Activated T-helper 17 cell treated with anti-CD3 and anti-CD28 coated beads, Interleukin-2, amount 50 U/mL, for 72 hours (primary cell): Measurements from ENCODE around the gene PLS1. TPM values are rescaled to one million over a fixed set of nuclear protein-coding genes. Genes with fewer than 3 reads are reported as not detected.
"Not testable (repeated sequence)": the region's sequence is repeated elsewhere in the genome, so short reads cannot be mapped to it uniquely, and the experiment has no call there.

Experiments
- ATAC-seq: fragments of 150-1000 bp; cut with Tn5 transposase; replicated peaks from 2 replicates; pipeline ENCODE4 v1.10.0; 2021; ENCODE audit warnings: mild to moderate bottlenecking, moderate library complexity
- H3K27ac Mint-ChIP-seq: one replicate; pipeline ENCODE4 v1.8.0; 2022; ENCODE audit warnings: mixed read lengths
- H3K27me3 Mint-ChIP-seq: one replicate; pipeline ENCODE4 v1.8.0; 2022; ENCODE audit warnings: mixed read lengths
- H3K36me3 Mint-ChIP-seq: one replicate; pipeline ENCODE4 v1.8.0; 2022; ENCODE audit warnings: low read depth, mild to moderate bottlenecking, mixed read lengths
- H3K4me1 Mint-ChIP-seq: one replicate; pipeline ENCODE4 v1.8.0; 2022; ENCODE audit warnings: mixed read lengths
- H3K4me3 Mint-ChIP-seq: one replicate; pipeline ENCODE4 v1.8.0; 2022; ENCODE audit warnings: mild to moderate bottlenecking, mixed read lengths
- H3K9me3 Mint-ChIP-seq: one replicate; pipeline ENCODE4 v1.8.0; 2022; ENCODE audit warnings: mixed read lengths
- total RNA-seq, 2 donors: library from RNA; stranded (reverse); gene quantifications; one replicate each; pipeline ENCODE4 v1.2.3, GENCODE V29; 2022

Gene PLS1, protein sequence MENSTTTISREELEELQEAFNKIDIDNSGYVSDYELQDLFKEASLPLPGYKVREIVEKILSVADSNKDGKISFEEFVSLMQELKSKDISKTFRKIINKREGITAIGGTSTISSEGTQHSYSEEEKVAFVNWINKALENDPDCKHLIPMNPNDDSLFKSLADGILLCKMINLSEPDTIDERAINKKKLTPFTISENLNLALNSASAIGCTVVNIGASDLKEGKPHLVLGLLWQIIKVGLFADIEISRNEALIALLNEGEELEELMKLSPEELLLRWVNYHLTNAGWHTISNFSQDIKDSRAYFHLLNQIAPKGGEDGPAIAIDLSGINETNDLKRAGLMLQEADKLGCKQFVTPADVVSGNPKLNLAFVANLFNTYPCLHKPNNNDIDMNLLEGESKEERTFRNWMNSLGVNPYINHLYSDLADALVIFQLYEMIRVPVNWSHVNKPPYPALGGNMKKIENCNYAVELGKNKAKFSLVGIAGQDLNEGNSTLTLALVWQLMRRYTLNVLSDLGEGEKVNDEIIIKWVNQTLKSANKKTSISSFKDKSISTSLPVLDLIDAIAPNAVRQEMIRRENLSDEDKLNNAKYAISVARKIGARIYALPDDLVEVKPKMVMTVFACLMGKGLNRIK
- 1 to 10 TPM; 1.5 to 5.4 TPM for total RNA-seq

DNA sequence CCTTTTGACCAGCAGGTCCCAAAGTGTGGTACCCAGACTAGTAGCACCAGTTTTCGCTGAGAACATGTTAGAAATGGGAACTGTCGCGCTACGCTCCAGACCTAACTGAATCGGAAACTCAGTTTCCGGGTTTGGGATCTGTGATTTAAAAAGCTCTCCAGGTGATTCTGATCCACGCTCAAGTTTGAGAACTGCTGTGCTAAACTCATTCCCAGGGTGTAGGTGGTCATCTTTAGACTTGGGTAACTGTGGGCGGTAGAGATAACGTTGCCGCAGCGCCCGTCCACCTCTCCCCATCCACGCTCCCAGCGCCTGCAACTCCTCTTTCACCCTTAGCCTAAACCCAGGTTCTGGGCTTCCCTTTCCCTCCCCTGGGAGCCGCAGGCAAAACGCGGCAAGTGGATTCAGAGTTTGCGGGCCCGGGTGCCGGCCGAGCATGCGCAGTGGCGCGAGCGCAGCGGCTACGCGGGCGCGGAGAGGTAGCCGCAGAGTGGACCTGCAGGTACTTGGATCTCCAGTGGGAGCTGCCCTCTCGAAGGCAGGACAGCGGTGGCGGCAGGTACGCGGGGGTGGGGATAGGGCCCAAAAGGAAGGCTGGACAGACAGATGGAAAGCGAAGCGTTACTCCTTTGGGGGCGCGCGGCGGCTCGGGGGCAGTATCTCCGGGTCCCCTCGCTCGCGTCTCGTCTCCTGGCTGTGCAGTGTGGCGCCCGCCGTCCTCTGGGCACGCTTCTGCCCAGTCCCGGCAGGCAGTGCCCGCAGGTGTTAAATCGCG, at the start of gene PLS1:
Gene PLS1, plus strand, starts transcription at position 443 of the 775 bp plus-strand sequence. CDS start 67,845 bp downstream, outside the sequence.
- Mint-ChIP-seq H3K27ac (peak within 1 kb of the TSS; percentile 49), H3K4me1 (no peaks in the 10 kb centered on the region), H3K4me3 (peak within 1 kb of the TSS; percentile 91), H3K36me3 (no peaks in the 10 kb centered on the region), H3K27me3 (no peaks in the 10 kb centered on the region), H3K9me3 (no peaks in the 10 kb centered on the region)
- peak; percentile 91 for ATAC-seq

DNA sequence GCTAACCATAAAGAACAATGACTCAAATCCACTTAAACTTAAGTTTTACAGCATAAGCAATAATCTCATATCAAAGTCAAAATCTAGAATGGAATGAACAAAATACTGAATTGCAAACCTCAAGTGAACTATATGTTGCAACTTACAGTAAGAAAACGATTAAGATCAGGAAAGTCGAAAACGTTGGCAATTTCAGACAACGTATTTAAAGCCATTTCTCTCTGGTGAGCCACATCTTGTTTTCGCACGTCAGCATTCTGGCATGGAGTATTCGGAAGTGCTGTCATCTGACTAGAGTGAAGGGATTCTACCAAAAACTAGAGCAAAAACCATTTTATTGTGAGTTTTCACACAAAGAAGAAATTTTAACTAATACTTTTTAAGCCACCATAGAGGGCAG, 46.2 kb upstream of the PLS1 start:
- H3K4me3 Mint-ChIP-seq, result no peak overlapping the region
- no peak overlapping the region for H3K27ac Mint-ChIP-seq
- no peak for ATAC-seq
- no peaks in the 10 kb centered on the region for H3K4me1 Mint-ChIP-seq
- no peaks in the 10 kb centered on the region for H3K36me3 Mint-ChIP-seq
- H3K9me3 Mint-ChIP-seq, result no peaks in the 10 kb centered on the region
- H3K27me3 Mint-ChIP-seq, result no peaks in the 10 kb centered on the region

DNA sequence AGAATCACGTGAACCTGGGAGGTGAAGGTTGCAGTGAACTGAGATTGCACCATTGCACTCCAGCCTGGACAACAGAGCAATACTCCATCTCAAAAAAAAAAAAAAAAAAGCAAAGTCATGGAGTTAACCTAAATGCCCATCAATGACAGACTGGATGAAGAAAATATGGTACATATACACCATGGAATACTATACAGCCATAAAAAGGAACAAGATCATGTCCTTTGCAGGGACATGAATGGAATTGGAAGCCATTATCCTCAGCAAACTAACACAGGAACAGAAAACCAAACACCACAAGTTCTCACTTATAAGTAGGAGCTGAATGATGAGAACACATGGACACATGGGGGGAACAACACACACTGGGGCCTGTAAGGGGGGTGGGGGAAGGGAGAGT, 43.6 kb upstream of the PLS1 start:
- H3K4me1 Mint-ChIP-seq, ATAC-seq, H3K27ac Mint-ChIP-seq, H3K36me3 Mint-ChIP-seq, H3K27me3 Mint-ChIP-seq, H3K4me3 Mint-ChIP-seq, H3K9me3 Mint-ChIP-seq: not testable (repeated sequence)

DNA sequence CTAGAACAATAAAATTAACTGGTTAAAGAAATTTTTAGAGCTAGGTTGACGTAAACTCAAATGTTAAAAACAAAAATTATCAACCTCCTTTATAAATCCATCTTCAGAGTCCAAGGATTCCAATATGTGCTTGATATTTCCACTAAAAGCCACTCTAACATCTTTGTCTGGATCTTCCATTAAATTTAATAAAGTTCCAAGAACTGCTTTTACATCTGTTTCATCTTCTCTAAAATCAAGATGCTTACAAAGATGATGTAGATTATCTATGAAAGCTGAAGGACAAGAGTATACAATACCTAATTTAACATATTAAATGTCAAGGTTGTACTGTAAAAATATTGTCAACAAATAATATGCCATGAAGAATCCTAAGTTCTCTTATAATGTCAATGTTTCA, 42.5 kb upstream of the PLS1 start:
- Mint-ChIP-seq H3K9me3 (no peaks in the 10 kb centered on the region), H3K36me3 (peaks cover under 1% of the 10 kb centered on the region), H3K4me1 (no peaks in the 10 kb centered on the region), H3K27ac (no peak overlapping the region), H3K27me3 (no peaks in the 10 kb centered on the region), H3K4me3 (no peak overlapping the region)
- no peak for ATAC-seq

DNA sequence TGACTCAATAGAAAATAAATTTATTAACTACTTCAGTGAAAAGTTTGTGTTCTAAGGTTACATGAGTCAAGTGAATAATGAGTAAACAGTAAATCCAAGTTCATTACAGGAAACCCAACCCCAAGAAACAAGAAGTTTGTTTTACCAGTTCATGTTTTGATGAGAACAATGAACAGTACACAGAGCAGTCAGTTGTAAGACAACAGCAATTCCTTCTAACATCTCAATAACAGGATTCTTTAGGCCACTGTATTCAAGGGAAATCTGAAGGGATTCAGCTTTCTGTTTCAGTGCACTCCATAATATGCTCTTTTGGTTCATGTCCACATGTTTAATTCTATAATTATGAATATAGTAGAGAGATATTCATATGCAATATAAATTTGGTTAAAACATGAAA, 36.1 kb upstream of the PLS1 start:
- H3K4me1 Mint-ChIP-seq, result no peaks in the 10 kb centered on the region
- H3K9me3 Mint-ChIP-seq, result no peaks in the 10 kb centered on the region
- no peak for ATAC-seq
- no peak overlapping the region for H3K27ac Mint-ChIP-seq
- no peak overlapping the region for H3K4me3 Mint-ChIP-seq
- H3K36me3 Mint-ChIP-seq, result peaks cover 63% of the 10 kb centered on the region
- no peaks in the 10 kb centered on the region for H3K27me3 Mint-ChIP-seq

DNA sequence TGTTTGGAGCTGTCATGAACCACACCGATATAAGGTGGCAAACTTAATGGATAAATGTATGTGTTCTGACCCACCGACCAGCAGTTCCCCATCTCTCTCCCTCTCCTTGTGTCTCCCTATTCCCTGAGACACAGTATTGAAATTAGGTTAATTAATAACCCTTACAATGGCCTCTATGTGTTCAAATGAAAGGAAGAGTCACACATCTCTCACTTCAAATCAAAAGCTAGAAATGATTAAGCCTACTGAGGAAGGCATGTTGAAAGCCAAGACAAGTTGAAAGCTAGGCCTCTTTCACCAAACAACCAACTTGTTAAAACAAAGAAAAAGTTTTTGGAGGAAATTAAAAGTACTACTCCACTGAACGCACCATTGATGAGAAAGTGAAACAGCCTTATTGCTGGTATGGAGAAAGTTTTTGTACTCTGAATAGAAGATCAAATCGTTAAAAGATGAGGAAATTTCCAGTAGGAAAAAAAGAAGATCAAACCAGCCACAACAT, 32.6 kb upstream of the PLS1 start:
- H3K9me3 Mint-ChIP-seq, result no peaks in the 10 kb centered on the region
- H3K36me3 Mint-ChIP-seq, result peaks cover 86% of the 10 kb centered on the region
- no peaks in the 10 kb centered on the region for H3K4me1 Mint-ChIP-seq
- H3K27ac Mint-ChIP-seq, result peak overlapping the region; percentile 43
- ATAC-seq, result peak; percentile 16
- no peaks in the 10 kb centered on the region for H3K27me3 Mint-ChIP-seq
- H3K4me3 Mint-ChIP-seq, result no peak overlapping the region

DNA sequence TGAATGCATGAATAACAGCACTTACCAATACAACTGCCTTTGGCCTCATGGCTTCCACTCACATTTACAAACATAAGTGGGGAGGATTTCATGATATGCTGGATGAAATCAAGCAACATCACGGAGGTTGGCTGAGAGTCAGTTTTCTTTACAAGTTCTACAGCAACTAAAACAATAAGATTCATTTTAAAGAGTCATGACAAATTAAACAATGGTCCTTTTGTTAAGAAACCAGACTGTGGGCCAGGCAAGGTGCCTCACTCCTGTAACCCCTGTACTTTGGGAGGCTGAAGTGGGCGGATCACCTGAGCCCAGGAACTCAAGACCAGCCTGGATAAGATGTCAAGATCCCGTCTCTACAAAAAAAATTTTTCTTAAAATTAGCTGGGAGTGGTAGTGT, 30.1 kb upstream of the PLS1 start:
- Mint-ChIP-seq H3K27ac (no peak overlapping the region), H3K4me3 (no peak overlapping the region), H3K9me3 (no peaks in the 10 kb centered on the region), H3K36me3 (peaks cover 69% of the 10 kb centered on the region), H3K4me1 (peaks cover 4% of the 10 kb centered on the region), H3K27me3 (no peaks in the 10 kb centered on the region)
- ATAC-seq, result no peak

DNA sequence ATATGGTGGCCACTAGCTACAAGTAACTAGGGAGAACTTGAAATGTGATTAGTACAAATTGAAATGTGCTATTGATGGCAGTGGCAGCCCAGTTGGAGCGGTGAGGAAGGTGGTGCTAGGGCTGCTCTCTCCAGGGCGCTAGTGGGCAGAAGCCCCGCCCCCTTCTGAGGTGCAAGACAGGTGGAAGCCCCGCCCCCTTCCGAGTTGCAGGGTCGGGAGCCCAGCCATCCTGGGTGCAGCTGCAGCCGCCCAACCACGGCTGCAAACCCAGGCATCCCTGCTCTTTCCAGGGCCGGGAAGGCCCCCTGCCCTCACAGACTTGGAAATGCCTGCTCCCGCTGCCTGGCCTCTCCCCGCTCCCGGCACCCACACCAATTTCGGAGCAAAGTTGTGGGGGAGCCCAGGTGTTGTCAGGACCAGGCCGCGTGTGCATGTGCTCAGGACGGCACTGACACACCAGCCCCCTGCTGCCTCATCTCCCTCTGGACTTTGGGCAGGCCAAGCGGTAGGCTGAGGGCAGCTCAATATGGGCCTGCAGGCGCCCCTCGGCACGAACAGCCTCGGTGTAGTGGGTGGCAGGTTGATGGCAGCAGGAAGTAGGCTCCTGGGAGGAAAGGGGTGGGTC, 27.7 kb upstream of the PLS1 start:
- Mint-ChIP-seq H3K4me1 (peaks cover 4% of the 10 kb centered on the region), H3K27me3 (no peaks in the 10 kb centered on the region), H3K9me3 (no peaks in the 10 kb centered on the region), H3K4me3 (no peak overlapping the region), H3K27ac (no peak overlapping the region), H3K36me3 (peaks cover 46% of the 10 kb centered on the region)
- ATAC-seq, result no peak

DNA sequence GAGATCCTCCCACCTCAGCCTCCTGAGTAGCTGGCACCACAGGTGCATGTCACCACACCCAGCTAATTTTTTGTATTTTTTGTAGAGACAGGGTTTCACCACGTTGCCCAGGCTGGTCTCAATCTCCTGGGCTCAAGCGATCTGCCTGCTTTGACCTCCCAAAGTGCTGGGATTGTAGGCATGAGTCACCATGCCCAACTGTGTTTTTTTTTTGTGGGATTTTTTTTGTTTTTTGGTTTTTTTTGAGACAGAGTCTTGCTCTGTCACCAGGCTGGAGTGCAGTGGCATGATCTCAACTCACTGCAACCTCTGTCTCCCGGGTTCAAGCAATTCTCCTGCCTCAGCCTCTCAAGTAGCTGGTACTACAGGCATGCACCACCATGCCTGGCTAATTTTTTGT, 26.8 kb upstream of the PLS1 start:
- not testable (repeated sequence) for H3K27me3 Mint-ChIP-seq, ATAC-seq, H3K27ac Mint-ChIP-seq, H3K4me3 Mint-ChIP-seq, H3K9me3 Mint-ChIP-seq, H3K4me1 Mint-ChIP-seq
- peaks cover 42% of the 10 kb centered on the region for H3K36me3 Mint-ChIP-seq

DNA sequence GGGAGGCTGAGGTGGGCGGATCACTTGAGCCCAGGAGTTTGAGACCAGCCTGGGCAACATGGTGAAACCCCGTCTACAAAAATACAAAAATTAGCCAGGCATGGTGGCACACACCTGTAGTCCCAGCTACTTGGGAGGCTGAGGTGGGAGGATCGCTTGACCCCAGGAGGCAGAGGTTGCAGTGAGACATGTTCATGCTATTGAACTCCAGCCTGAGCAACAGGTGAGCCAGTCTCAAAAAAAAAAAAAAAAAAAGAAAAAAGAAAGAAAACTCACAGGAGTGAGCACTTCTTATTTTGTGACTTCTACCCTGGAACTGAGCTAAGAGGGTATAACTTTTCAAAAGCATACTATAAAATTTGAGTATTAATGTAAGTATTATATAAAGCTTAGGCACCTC, 22.0 kb upstream of the PLS1 start:
- ATAC-seq, H3K9me3 Mint-ChIP-seq, H3K27me3 Mint-ChIP-seq: not testable (repeated sequence)
- peaks cover 26% of the 10 kb centered on the region for H3K36me3 Mint-ChIP-seq
- peaks cover 27% of the 10 kb centered on the region for H3K4me1 Mint-ChIP-seq
- peak overlapping the region; percentile 26 for H3K27ac Mint-ChIP-seq
- peak overlapping the region; percentile 98 for H3K4me3 Mint-ChIP-seq

DNA sequence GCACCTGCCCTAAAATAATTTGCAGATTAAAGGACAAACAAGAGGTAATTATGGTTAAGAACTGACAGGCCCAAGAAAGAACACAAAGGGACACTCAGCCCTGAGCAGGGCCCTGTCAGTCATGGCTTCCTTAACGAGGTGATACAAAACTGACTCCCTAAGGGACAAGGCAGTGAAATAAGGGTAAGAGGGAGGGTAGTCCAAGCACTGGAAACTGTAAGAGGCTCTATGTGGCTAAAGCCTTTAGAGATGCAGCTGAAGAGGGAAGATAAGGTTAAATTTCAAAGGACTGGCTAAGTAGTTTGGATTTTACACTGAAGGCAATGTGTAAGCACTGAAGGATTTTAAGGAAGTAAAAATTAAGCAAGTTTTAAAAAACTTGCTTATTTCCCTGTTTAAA, 21.5 kb upstream of the PLS1 start:
- no peak for ATAC-seq
- Mint-ChIP-seq H3K4me1 (peaks cover 28% of the 10 kb centered on the region), H3K9me3 (no peaks in the 10 kb centered on the region), H3K4me3 (peak overlapping the region; percentile 98), H3K27me3 (no peaks in the 10 kb centered on the region), H3K27ac (peak overlapping the region; percentile 26), H3K36me3 (peaks cover 26% of the 10 kb centered on the region)

DNA sequence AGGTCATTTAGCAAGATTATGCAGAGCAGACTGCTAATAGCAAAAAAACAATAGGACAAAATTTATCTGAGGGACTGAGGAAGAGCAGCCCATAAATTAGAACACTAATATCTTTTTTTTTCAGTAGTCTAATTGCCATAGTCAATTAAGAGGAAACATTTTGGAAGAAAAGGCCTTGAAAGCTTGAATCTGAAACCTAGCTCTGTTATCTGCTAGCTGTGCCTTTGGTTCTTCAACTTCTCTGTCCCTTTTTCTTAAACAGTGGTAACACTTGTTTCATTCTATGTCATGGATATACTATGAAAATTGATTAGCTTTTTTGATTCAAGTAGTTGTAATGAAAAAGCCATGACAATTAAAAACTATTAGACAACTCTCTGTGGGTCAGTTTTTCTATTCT, 19.4 kb upstream of the PLS1 start:
- H3K4me1 Mint-ChIP-seq, result peaks cover 28% of the 10 kb centered on the region
- peak overlapping the region; percentile 97 for H3K27ac Mint-ChIP-seq
- no peak for ATAC-seq
- peaks cover 20% of the 10 kb centered on the region for H3K36me3 Mint-ChIP-seq
- H3K4me3 Mint-ChIP-seq, result peak overlapping the region; percentile 98
- no peaks in the 10 kb centered on the region for H3K27me3 Mint-ChIP-seq
- no peaks in the 10 kb centered on the region for H3K9me3 Mint-ChIP-seq

DNA sequence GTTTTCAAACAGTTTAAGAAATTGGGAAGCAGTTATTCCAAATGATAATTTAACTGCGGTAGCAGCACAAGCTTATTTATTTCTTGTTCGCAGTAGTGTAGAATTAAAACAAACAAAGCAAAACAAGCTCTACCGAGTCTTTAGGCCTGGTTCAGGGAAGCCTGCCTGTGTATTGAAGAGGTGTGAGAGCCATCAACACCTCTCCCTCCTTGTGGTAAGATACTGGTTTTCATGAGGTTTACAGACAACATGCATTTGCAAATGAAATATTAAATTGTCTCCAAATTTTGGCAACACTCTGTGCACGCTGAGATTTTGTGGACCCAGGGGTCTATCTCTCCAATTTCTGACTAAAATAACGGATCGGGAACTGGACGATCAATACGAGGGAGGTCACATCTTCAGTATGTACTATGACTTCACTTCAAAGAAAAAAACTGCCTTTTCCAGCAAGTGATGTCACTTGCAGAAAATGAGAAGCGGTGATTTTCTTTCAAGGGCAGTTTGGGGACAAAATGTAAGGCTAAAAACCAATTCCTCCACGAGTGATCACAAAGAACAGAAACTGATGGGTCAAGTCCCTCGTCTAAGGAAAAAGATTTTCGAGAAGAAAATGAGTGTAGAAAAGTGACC, 18.4 kb upstream of the PLS1 start:
- Mint-ChIP-seq H3K9me3 (no peaks in the 10 kb centered on the region), H3K27ac (peak overlapping the region; percentile 97), H3K27me3 (peaks cover 3% of the 10 kb centered on the region), H3K4me1 (peaks cover 28% of the 10 kb centered on the region), H3K36me3 (peaks cover 20% of the 10 kb centered on the region), H3K4me3 (peak overlapping the region; percentile 98)
- ATAC-seq, result no peak
